SH-SY5Y (cell line): ENCODE results near the gene RNF222.

ENCODE experiments used
- GATA2 ChIP-seq: IDR thresholded peaks from 2 replicates; pipeline ENCODE4 v1.6.1; 2011; ENCODE audit warnings: mild to moderate bottlenecking, low read depth, low read length
- GATA3 ChIP-seq: IDR thresholded peaks from 2 replicates; pipeline ENCODE4 v1.6.1; 2011; ENCODE audit warnings: low read depth, mild to moderate bottlenecking, low read length, moderate library complexity

GRCh38 chr17:8401107-8401506 is 3.5 kb upstream of the RNF222 start:
- TF ChIP-seq GATA2 (no peak), GATA3 (no peak)
